ENCODE data around the gene EPB41L5. TPM values are rescaled to one million over a fixed set of nuclear protein-coding genes. Genes with fewer than 3 reads are reported as not detected.
"Not testable (repeated sequence)": the region's sequence is repeated elsewhere in the genome, so short reads cannot be mapped to it uniquely, and the experiment has no call there.

The EPB41L5 gene
- total RNA-seq, 2 donors from 2014 or later, result 3.2 to 9.2 TPM

GRCh38 chr2:120141300-120142069 is 128.6 kb downstream of the EPB41L5 start:
- Mint-ChIP-seq H3K9me3 (peaks cover 0 to 7% of the 10 kb centered on the region in 2 donors), H3K27ac (no peak overlapping the region), H3K36me3 (no peaks in the 10 kb centered on the region)
- ATAC-seq (no peak), DNase-seq (ENCODE audit: low spot score in 2 of 2) (no peak)

- DNase-seq (ENCODE audit: low spot score in 2 of 2) (no peak), ATAC-seq (no peak)
- no peaks in the 10 kb centered on the region for H3K9me3 Mint-ChIP-seq
- H3K27ac Mint-ChIP-seq, result no peak overlapping the region
- H3K36me3 Mint-ChIP-seq, result no peaks in the 10 kb centered on the region
Observed at GRCh38 chr2:120142528-120143219, 129.8 kb downstream of the EPB41L5 start.

GRCh38 chr2:120148229-120148628 is 135.4 kb downstream of the EPB41L5 start:
- no peak overlapping the region for H3K27ac Mint-ChIP-seq
- no peak for DNase-seq (ENCODE audit: low spot score in 2 of 2)
- no peak for ATAC-seq
- peaks cover 0 to 6% of the 10 kb centered on the region in 2 donors for H3K9me3 Mint-ChIP-seq
- H3K36me3 Mint-ChIP-seq, result peaks cover 9 to 11% of the 10 kb centered on the region in 2 donors

GRCh38 chr2:120148669-120149068 is 135.8 kb downstream of the EPB41L5 start:
- no peak overlapping the region for H3K27ac Mint-ChIP-seq
- no peak for ATAC-seq
- H3K36me3 Mint-ChIP-seq, result peaks cover 9 to 11% of the 10 kb centered on the region in 2 donors
- DNase-seq (ENCODE audit: low spot score in 2 of 2), result no peak
- peaks cover 0 to 6% of the 10 kb centered on the region in 2 donors for H3K9me3 Mint-ChIP-seq

- Mint-ChIP-seq H3K9me3 (peaks cover 0 to 6% of the 10 kb centered on the region in 2 donors), H3K36me3 (peaks cover 9 to 11% of the 10 kb centered on the region in 2 donors), H3K27ac (no peak overlapping the region)
- no peak for DNase-seq (ENCODE audit: low spot score in 2 of 2)
- ATAC-seq, result no peak
Observed at GRCh38 chr2:120149406-120149805, 136.5 kb downstream of the EPB41L5 start.

- DNase-seq (ENCODE audit: low spot score in 2 of 2) (no peak), ATAC-seq (no peak)
- Mint-ChIP-seq H3K27ac (no peak overlapping the region), H3K36me3 (peaks cover 11% of the 10 kb centered on the region in 2 donors), H3K9me3 (peaks cover under 1 to 6% of the 10 kb centered on the region in 2 donors)
Observed at GRCh38 chr2:120150040-120150482, 137.2 kb downstream of the EPB41L5 start.

- H3K27ac Mint-ChIP-seq, result no peak overlapping the region
- DNase-seq (ENCODE audit: low spot score in 2 of 2) (no peak), ATAC-seq (no peak)
- peaks cover 9 to 28% of the 10 kb centered on the region in 2 donors for H3K36me3 Mint-ChIP-seq
- peaks cover 4 to 16% of the 10 kb centered on the region in 2 donors for H3K9me3 Mint-ChIP-seq
Observed at GRCh38 chr2:120155308-120155707, 142.4 kb downstream of the EPB41L5 start.

GRCh38 chr2:120158658-120159057 is 145.8 kb downstream of the EPB41L5 start:
- ATAC-seq; DNase-seq (ENCODE audit: low spot score in 2 of 2); H3K9me3 Mint-ChIP-seq; H3K27ac Mint-ChIP-seq: not testable (repeated sequence)
- peaks cover 9 to 19% of the 10 kb centered on the region in 2 donors for H3K36me3 Mint-ChIP-seq

- H3K36me3 Mint-ChIP-seq, result peaks cover 9 to 12% of the 10 kb centered on the region in 2 donors
- no peak for DNase-seq (ENCODE audit: low spot score in 2 of 2)
- H3K27ac Mint-ChIP-seq, result no peak overlapping the region
- no peak for ATAC-seq
- H3K9me3 Mint-ChIP-seq, result peaks cover 0 to 10% of the 10 kb centered on the region in 2 donors
Observed at GRCh38 chr2:120161190-120161589, 148.3 kb downstream of the EPB41L5 start.

- H3K36me3 Mint-ChIP-seq, result no peaks in the 10 kb centered on the region
- no peak overlapping the region for H3K27ac Mint-ChIP-seq
- no peak for ATAC-seq
- no peak for DNase-seq (ENCODE audit: low spot score in 2 of 2)
- no peaks in the 10 kb centered on the region for H3K9me3 Mint-ChIP-seq
Observed at GRCh38 chr2:120162716-120163115, 149.8 kb downstream of the EPB41L5 start.

- H3K27ac Mint-ChIP-seq, result no peak overlapping the region
- peaks cover 0 to 4% of the 10 kb centered on the region in 2 donors for H3K36me3 Mint-ChIP-seq
- H3K9me3 Mint-ChIP-seq, result no peaks in the 10 kb centered on the region
- DNase-seq (ENCODE audit: low spot score in 2 of 2) (no peak), ATAC-seq (no peak)
Observed at GRCh38 chr2:120167272-120167671, 154.4 kb downstream of the EPB41L5 start.

- H3K36me3 Mint-ChIP-seq, result peaks cover 0 to 4% of the 10 kb centered on the region in 2 donors
- DNase-seq (ENCODE audit: low spot score in 2 of 2) (no peak), ATAC-seq (no peak)
- H3K9me3 Mint-ChIP-seq, result no peaks in the 10 kb centered on the region
- no peak overlapping the region for H3K27ac Mint-ChIP-seq
Observed at GRCh38 chr2:120169020-120169419, 156.1 kb downstream of the EPB41L5 start.

GRCh38 chr2:120174963-120175581 is 162.2 kb downstream of the EPB41L5 start:
- Mint-ChIP-seq H3K9me3 (no peaks in the 10 kb centered on the region), H3K36me3 (peaks cover 0 to 5% of the 10 kb centered on the region in 2 donors), H3K27ac (peak overlapping the region in 1 of 2 donors; percentile 96)
- no peak for ATAC-seq
- peak in 1 of 2 donors; percentile 27 for DNase-seq (ENCODE audit: low spot score in 2 of 2)

GRCh38 chr2:120176526-120176925 is 163.6 kb downstream of the EPB41L5 start:
- DNase-seq (ENCODE audit: low spot score in 2 of 2) (no peak), ATAC-seq (peak in 1 of 2 donors; percentile 22)
- no peaks in the 10 kb centered on the region for H3K9me3 Mint-ChIP-seq
- peak overlapping the region; percentile 96 for H3K27ac Mint-ChIP-seq
- H3K36me3 Mint-ChIP-seq, result peaks cover 1 to 5% of the 10 kb centered on the region in 2 donors

- Mint-ChIP-seq H3K36me3 (peaks cover 5 to 7% of the 10 kb centered on the region in 2 donors), H3K27ac (peak overlapping the region; percentile 96), H3K9me3 (peaks cover 0 to 5% of the 10 kb centered on the region in 2 donors)
- DNase-seq (ENCODE audit: low spot score in 2 of 2) (peak; percentile 75 to 77), ATAC-seq (peak; percentile 92)
Observed at GRCh38 chr2:120177001-120177621, 164.2 kb downstream of the EPB41L5 start.

GRCh38 chr2:120177973-120178372 is 165.1 kb downstream of the EPB41L5 start:
- ATAC-seq (no peak), DNase-seq (ENCODE audit: low spot score in 2 of 2) (no peak)
- H3K36me3 Mint-ChIP-seq, result peaks cover 5 to 10% of the 10 kb centered on the region in 2 donors
- peaks cover 0 to 7% of the 10 kb centered on the region in 2 donors for H3K9me3 Mint-ChIP-seq
- peak overlapping the region; percentile 96 for H3K27ac Mint-ChIP-seq
